Activated CD4-positive, alpha-beta T cell treated with anti-CD3 and anti-CD28 coated beads, Interleukin-10, Interleukin-2, amounts not matched to agents 100 ng/mL and 50 ng/mL, durations not matched to agents 16 hours and 8 hours (primary cell): ENCODE data around the gene C5orf22.
"Not testable (repeated sequence)": the region's sequence is repeated elsewhere in the genome, so short reads cannot be mapped to it uniquely, and the experiment has no call there.

ENCODE experiments used
- DNase-seq: peaks from one replicate; pipeline ENCODE4 v3.0.0-alpha.2; 2020

The C5orf22 gene

DNA sequence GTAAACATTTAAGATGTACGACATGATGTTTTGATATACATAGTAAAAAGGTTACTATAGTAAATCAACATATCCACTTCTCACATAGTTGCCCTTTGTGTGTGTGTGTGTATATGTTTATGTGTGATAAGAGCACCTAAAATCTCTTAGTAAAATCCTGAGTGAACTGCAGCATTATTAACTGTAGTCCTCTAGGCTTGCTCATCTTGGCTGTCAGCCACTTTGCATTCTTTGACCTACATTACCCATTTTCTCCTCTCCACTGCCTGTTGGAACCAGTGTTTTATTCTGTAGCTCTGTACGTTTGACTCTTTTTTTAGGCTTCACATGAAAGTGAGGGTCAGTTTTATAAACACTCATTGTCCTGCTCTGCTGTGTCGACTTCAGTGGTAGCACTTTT lies 24.4 kb downstream of the C5orf22 start:
- no peak for DNase-seq

DNA sequence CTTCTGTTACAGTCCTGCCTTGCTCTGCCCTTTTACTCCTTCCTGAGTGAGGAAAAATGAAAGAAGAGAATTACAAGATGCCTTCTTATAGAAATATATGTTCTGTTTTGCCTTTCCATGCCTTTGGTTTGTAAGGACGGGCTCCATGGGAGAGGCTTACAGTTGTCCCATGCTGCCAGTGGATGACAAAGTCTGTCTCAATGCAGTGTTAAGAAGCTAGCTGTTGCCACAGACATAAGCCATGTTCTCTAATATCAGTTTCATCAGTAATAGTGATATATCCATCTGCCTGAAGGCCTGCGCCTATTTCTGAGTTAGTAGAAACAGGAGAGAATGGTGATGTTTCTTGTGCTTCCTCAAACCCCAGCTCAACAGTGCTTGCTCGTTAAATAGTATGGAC lies 27.8 kb downstream of the C5orf22 start:
- no peak for DNase-seq

DNA sequence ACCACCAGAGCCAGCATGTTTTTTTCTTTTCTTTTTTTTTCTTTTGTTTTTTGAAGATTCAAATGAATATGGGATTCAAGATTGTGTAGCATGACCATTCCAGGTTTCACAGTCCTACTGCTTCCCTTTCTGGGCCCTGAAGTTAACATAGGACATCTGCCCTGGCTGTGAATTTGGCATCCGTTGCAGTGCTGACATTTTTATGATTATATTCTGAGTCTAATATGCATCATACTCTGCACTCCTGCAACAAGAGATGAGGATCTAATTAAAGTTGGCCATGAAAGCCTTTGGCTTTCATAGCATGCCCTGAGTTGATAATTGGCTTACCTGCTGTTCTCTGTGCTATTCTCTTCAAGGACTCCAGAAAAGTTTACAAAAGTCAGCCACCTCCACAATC lies 29.8 kb downstream of the C5orf22 start:
- no peak for DNase-seq

DNA sequence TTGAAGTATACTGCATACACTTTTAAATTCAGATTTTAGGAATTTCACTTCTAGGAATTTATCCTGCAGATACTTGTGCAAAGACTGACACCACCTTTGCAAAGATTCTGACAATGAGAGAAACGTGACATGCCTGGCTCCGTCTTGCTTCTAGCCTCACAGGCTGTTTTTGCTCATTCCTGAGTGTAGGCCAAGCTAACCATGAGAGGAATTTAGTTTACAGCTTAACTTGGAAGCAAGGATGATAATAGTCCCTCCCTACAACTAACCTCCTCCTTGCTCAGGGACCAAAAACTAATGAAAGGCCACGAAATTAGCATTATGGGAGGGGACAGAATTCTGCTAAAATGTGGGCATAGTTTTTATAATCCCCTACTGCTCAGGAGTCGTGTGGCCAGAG lies 31.1 kb downstream of the C5orf22 start:
- DNase-seq = no peak

DNA sequence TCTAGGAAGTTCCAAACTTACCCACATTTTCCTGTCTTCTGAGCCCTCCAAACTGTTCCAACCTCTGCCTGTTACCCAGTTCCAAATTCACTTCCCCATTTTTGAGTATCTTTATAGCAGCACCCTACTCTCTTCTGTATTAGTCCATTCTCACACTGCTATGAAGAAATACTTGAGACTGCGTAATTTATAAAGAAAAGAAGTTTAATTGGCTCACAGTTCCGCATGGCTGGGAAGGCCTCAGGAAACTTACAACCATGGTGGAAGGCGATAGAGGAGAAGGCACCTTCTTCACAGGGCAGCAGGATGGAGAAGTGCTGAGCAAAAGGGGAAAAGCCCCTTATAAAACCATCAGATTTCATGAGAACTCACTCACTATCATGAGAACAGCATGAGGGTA lies 34.3 kb downstream of the C5orf22 start:
- not testable (repeated sequence) for DNase-seq

DNA sequence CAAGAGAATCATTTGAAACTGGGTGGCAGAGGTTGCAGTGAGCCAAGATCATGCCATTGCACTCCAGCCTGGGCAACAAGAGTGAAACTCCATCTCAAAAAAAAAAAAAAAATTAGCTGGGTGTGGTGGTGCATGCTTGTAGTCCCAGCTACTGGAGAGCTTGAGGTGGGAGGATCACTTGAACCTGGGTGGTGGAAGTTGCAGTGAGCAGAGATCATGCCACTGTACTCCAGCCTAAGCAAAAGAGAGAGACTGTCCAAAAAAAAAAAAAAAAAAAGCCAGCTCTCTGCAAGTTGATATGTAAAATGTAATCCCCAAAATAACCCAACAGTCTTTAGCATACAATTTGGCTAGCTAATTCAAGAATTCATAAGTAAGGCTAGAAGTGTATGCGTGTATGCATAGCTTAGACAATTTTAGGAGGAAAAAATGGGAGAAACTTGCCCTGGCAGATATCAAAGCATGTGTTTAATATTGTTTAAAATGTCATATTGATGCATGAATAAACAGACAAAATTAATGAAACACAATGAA lies 36.3 kb downstream of the C5orf22 start:
- DNase-seq = no peak

DNA sequence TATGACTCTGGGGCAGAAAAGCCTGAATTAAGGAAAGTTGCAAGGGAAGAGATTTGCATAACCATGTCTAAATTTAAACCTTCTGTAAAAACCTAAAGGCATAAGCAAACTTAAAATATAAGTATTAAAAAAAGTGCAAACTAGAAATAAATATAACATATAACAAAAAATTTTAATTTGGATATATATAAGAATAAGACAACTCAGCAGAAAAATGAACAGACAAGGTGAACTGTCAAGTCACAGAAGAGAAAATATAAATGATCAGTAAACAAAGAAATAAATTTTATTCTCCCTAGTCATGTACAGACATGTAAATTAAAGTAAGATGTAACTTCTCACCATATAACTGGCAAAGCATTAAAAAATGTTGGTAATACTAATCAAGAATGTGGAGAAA lies 37.0 kb downstream of the C5orf22 start:
- no peak for DNase-seq

DNA sequence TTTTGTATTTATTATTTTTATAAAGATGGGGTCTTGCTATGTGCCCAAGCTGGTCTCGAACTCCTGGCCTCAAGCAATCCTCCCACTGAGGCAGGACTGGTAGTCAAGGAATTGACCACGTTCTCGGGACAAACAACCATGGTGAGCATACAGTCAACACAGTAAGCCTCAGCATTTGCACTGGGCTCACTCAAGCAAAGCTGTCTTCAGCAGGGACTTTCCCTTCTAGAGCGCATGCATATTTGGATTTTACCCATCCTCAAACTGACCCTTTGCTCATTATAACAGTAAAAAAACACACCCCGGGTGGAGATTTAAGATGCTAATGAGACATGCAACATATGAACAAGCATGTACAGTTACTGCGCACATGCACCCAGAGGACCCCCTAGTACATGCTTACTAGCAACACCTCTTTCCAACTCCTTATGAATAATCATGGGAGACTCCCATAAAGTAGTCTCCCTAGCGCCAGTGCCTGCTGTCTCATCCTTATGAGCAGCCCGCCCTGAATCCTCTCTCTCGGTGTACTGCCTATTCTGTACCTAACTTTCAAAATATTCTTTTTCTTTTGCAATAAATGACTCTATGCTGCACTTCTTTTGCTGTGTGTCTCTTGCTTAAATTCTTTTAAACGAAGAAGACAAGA lies 41.5 kb downstream of the C5orf22 start:
- DNase-seq = no peak

DNA sequence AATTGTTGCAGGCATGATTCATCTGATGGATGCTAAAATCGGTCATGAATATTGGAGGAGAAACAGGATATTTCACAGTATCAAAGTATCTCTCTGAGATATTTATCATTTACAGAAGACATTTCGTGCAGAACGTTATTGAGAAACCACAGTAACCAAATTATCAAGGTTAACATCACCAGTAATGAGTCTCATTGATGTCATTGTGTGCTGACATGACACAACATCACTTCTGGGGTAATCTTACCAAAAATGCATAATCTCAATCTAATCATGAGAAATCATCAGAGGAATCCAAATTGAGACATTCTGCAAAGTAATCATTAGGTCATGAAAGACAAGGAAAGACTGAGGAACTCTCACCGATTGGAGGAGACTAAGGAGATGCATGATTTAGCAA lies 42.7 kb downstream of the C5orf22 start:
- peak; percentile 2 for DNase-seq

DNA sequence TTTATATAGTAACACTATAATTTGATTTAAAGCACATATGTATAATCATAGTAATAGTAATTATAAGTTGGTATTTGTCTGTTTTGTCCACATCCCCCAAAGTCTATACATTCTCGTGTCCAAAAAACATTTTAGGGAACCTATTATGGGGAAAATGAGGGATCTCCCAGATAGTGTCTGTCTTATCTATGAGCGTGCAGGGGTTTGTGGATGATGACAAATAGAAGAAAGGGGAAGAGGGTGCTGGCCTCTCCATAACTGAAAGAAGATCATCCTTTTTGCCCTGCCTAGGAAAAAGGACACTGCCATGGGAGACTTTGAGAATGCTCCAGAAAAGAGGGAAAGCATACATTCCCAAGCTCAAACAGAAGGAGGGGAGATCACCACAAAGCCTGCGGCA lies 45.3 kb downstream of the C5orf22 start:
- no peak for DNase-seq

DNA sequence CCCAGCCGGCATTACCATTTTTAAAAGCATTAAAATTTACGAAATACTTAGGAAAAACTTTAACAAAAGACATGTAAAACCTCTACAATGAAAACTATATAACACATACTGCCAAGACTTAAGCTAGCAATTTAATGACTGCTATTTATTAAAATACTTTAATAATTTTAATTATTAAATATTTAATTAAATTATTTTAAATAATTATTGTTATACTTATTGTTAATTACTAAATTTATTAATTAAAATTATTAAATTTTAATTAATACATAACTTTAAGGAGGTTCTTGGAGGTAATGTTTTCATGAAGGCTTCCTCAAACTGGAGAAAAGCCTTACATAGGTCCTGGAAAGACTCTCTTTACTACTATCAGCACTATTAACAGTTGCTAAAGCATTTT lies 47.5 kb downstream of the C5orf22 start:
- DNase-seq = no peak

DNA sequence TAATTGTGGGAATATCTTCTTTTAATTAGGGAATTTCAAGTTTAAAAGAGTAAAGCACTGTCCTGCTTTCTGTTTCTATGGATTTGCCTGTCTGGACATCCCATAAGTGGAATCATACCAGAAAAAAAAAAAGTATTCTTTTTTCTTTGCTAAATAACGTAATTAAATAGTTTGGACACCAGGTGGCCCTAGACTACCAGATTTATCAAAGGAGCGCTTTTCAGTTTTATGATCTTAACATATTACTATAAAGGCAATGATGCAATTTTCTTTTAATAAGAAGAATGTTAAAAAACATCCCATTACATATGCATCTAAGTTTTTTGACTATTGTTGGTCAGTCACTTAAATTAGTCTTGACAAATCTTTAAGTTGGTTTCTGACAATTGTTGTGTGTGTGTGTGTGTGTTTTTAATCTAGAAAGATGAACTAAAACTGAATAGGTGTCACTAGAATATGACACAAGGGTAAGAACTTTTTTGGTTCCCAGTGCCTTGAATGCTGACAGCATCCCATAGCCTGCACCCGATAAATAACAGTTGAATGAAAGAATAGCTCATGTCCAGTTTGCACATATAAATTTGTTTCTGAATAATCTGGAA lies 49.5 kb downstream of the C5orf22 start:
- peak; percentile 21 for DNase-seq

DNA sequence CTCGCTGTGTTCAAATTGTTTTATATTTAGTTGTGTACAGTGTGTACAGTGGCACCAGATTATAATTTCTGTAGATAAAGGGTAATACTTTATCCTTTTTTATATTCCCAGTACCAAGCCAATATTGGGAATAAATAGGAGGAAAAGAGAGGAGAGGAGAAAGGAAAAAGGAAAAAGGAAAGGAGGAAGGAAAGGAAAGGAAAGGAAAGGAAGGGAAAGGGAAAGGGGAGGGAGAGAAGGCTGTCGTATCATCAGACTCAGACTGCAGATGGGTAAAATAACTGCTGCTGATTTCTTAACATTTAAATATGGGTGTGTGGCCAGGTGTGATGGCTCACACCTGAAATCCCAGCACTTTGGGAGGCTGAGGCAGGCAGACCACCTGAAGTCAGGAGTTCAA lies 51.0 kb downstream of the C5orf22 start:
- DNase-seq = no peak

DNA sequence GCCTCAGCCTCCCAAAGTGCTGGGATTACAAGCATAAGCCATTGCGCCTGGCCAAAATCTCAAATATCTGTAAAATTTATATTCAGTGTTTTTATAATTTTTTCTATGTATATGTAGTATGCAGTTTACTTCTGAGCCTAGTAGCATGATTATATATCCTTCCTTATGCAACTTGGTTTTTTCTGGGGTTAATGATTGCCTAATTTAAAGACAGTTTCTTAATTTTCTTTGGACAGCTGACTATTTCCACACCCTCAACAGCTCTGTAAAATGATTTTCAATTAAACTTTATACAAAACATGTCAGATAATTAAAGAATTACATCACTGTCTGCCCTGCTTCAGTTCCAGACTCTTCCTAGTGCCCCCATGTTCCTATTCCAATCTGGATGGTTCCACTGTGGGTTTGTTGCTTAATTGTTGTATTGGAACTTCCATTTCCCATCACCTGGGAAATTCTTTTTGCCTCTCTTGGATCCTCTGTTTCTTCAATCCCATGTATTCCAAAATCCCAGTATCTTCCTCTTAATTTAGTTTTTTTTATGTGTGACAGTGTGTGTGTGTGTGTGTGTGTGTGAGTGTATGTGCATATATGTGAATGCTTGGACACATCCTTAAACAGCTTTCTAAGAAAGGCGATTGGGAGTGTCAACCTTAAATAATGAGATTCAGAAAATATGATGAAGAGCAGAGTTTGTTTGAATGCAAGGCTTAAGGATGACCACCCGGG lies 53.2 kb downstream of the C5orf22 start:
- no peak for DNase-seq

DNA sequence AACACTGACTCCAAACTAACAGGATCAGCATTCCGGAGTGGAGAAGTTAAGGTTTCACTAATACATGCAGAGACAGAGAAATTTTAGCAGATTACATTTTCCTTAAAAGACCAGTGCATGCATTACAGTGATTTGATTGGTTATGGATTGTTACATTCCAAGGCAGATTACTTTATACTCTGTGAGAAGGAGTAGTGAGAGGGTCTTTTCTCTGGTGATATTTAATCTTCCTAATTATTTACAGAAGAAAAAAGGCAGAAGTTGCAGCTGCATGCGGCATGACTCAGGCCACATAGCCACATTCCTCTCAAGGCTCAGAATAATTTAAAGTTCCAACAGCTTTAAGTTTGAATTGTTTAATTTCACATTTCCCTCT lies 53.8 kb downstream of the C5orf22 start:
- no peak for DNase-seq

DNA sequence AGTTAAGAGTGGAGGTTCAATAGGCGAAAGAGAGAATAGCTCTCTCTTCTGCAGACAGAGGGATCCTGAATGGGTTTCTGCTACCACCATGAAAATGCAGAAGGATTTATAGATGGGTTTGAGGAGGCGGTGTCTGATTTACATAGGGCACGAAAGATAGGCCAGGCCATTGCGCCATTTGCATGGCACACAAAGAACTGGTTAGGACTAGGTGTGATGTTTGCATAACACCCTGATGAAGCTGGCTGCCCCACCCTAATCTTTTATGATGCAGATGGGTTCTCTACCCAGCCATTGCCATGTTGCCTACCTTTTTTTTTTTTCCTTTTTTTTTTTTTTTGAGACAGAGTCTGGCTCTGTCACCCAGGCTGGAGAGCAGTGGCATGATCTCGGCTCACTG lies 55.4 kb downstream of the C5orf22 start:
- DNase-seq = no peak

DNA sequence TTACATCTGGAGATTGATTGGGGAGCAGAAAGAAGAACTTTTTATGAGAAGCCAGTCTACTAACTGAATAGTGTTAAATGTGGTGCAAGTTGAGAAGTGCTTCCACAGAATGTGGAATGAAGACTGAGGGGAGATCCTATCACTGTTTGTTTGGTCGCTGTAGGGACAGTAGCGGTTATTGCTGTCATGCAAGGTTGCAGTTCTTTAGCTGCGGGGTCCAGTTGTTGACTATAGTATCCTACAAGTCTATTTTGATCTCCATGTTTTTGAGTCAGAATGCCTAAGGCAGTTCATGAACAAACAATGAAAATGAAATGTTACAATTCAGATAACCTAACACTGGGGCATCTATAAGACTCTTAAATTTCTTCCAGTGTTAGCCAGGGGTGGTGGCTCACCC lies 61.6 kb downstream of the C5orf22 start:
- no peak for DNase-seq

DNA sequence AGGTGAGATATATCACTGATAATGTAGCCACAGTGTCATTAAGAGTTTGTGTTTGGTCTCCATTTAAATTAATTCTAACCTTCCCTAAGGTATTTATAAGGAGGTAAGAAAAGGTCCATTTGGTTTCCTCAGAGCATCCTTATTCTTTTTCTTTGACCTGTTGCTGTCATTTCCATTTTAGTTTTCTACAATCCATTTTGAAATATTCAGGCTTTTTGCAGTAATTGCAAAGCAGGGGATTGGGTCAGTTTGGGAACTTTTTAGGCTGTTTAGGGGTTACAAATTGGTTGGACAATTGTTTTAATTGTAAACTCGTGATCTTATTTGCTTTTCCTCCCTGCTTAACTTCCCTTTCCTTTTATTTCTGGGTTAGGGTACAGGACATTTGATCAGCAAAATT lies 64.3 kb downstream of the C5orf22 start:
- no peak for DNase-seq

DNA sequence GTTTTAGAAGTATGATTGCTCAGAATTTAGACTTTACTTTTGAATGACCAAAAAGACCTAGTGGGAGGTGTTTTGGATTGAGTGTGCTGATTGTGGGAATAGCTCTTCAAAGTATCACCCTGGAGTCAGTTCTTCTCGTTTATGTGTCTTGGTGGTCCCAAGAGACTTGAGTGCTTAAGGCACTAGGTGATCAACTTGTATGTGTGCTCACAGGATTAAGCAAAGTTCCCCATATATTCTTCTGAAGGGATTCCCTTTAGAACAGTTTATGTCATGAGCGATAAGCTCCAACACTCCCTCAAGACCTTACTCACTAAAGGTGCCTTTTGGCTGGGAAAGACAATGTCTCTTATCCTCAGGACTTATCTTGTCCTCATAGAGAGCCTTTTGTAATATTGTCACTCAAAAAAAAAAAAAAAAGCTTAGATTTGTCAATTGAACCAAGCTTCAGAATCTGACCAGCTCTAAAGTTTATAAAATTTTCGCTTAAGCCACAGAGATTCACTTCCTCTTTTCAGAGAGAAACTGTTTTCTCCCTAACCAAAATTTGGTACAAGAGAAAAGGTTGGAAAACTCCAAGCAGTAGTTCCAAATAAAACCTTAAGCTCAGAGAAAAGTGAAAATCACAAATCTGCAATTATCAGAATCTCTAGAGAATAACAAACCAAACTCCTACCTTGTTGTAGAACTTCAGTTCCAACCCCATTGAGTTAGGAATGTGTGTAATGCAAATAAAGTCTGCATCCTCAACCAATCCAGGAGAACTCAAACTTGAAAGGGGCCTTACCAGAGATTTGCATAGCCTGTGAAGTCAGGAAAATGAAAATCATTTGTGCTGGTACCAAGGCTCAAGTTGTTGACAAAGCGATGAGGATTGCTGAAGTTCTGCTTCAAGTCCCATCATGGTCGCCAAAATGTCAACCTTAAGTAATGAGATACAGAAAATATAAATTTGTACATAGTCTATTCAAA lies 66.8 kb downstream of the C5orf22 start:
- no peak for DNase-seq

DNA sequence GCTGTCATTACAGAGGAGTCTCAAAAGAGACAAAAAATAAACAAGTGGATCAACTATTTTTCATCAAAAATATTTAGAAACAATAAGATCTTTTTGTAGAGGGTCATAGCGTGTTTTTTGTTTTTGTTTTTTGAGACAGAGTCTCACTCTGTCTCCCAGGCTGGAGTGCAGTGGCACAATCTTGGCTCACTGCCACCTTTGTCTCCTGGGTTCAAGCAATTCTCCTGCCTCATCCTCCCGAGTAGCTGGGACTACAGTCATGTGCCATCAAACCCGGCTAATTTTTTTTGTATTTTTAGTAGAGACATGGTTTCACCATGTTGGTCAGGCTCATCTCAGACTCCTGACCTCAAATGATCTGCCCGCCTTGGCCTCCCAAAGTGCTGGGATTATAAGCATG lies 70.2 kb downstream of the C5orf22 start:
- not testable (repeated sequence) for DNase-seq

DNA sequence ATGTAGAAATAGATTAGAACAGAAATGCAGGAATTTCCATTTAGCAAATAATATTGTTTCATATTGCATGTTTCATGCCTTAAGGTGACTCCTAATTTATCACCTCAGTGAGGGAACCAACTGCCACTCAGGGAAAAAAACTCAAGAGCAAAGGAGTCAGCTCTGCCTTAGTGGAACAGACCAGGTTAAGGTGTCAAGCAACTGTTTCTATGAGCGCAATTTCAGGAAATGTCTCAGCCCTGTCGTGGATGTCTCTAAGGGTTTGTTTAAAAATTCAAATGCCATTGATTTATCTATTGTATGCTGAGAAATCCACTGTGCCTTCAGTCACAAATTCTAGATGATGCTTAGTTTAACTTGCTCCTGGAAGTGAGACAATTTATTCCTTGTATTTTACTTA lies 72.1 kb downstream of the C5orf22 start:
- no peak for DNase-seq

DNA sequence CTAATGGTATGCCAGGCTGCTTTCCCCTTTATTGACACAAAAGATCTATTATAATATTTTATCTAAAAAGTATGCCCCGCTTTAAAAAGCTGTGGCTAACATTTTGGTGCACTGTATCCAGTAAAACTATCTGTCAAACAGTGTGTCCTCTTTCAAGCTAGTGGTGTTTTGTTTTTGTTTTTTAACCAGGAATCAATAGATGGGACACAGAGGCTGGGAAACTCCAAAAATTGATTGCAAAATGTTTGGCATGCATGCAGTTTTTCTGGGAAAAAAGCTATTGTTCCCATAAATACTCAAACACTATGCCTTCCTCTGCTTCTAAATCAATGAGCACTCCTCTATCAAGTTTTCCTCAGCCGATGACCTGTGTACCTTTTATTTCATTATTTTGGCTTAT lies 72.5 kb downstream of the C5orf22 start:
- no peak for DNase-seq
